HG03571 (cell line): ENCODE results near the gene ISG20.
"Not testable (repeated sequence)": the region's sequence is repeated elsewhere in the genome, so short reads cannot be mapped to it uniquely, and the experiment has no call there.

Source experiments
- ATAC-seq: cut with Tn5 transposase; IDR thresholded peaks from one replicate; pipeline ENCODE4 v1.9.1; 2021; ENCODE audit not compliant: unreplicated experiment

ISG20 gene

DNA sequence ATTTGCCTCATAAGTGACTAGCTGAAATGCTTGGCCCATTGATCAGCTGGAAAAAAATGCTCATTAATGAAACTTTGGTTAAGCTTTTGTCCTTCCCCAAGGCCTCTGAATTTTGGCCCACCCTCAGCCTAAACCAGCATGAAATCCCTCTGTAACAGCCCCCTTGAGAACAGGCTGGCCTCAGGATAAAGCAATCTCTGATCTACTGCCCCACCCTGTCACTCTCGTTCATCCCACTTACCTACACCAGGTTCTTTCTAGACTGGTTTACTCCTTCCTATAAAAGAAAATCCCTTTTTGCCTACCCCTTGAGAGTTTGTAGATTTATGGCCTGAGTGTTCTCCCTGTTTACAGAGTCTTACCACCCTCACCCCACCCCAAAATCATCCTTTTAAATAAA, 21.0 kb upstream of the ISG20 start:
- no peak for ATAC-seq

DNA sequence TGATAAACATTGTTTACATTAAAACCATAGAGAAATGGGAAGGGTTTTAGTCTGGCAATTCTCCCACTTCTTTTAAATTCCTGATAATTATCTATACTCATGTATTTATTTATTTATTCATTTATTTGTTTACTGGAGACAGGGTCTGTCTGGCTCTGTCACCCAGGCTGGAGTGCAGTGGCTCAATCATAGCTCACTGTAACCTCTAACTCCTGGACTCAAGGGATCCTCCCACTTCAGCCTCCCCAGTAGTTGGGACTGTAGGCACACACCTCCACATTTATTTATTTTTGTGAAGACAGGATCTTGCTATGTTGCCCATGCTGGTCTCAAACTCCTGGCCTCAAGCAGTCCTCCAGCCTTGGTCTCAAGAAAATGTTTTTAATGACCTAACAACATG, 20.1 kb upstream of the ISG20 start:
- no peak for ATAC-seq

DNA sequence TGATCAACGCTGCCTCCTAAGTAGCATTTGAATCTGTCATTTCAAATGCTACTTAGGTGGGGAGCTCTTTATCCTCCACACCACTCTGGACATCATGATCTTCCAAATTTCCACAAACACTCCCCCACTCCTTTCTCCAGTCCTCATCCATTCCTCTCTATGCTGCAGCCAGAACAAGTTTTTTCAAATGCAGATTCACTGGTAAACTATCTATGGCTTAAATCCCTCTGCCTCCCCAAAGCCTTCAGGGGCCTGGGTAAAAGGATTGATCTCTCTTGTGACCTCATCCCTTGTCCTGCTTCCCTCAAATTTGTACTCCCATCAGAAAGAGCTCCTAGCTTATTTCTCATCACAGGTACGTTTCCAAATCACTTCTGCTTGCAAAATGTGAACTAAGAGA, 19.0 kb upstream of the ISG20 start:
- no peak for ATAC-seq

DNA sequence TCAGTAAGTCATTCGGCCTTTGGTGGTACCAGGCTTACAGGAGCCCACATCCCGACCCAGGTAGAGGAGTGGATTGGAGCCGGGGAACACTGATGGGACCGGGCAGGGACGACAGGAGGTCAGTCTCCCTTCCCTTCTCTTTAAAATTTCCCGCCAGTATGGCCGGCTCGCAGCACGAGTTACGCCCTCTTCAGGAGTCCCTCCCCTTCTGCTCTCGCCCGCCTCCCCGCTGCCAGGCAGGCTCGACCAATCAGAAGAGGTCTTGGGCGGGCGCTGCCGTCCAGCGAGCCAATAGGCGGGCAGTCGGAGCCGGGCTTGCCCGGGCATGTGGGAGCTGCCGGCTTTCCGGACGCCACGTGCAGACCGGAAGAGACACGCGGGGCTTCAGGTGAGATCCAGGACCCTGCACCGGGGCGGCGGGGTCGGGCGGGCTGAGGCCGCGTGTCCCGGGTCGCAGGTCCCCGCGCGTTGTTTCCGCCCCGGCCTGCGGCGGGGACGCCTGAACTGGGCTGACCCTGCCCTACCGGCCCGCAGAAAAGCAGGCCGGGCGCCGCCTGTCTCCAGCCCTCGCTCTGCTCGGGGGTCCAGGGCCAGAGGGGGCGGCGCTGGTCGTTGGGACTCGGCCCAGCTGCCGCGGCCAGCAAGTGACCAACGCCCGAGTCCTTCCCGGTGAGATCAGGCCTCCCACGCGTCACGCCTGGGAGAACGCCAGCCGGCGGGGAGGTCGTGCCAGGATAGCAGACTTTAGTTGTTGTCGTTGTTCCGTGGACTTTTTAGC, 17.6 kb upstream of the ISG20 start, which contains the start of gene AEN:
Gene AEN, plus strand, starts transcription at position 346 of the 778 bp plus-strand sequence. CDS start 4,870 bp downstream, outside the sequence.
- ATAC-seq: peak; percentile 97

DNA sequence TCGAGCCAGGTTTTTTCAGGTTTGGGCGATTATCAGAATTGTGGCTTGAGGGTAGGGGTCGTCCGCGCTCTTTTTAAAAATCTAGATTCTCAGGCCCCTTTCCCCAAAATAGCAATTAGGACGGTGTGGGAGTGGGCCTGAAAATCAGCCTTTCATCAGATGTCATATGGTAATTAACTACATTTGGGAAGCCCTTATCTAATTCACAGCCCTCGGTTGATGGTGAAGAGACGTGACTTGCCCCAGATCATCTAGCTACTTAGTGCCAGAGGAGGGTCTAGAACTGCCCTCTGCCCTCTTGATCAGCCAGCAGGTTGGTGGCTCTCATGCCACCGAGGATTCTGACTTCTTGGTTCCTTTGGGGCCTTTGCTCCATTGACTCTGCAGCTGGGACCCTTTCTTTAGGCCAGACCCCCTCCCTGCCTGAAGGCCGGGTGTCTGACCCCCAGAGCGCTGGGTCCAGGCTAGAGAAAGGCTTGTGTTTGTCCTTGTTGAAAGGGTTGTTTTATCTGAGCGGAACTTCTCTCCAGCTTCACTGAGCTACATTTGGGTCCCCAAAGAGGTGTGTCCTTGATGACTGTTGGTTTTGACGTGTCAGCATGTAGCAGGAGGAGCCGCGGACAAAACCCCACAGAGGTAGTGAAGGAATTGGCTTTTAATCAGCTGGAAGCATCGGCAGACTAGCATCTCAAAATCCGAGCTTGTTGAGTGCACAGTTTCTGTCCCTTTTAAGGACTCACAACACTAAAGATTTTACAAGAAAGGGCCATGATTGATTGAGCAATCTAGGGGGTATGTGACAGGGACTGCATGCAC, 16.8 kb upstream of the ISG20 start:
- ATAC-seq: peak; percentile 23

DNA sequence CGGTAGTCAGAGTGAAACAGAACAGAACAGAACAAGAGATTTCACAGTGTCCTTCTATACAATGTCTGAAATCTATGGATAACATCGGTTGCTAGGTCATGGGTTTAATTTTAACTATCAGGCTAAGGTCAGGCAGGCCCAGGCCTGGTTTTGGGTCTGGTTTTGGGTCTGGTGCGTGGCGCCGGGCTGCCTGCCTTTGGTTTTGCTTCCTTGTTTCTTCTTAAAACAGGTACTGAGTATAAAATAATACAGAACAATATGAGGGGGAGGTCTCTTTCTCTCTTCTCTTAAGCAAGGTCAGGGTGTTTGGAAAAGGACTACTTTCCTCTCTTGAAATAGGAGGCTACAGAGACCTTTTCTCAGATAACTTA, 16.2 kb upstream of the ISG20 start:
- no peak for ATAC-seq

DNA sequence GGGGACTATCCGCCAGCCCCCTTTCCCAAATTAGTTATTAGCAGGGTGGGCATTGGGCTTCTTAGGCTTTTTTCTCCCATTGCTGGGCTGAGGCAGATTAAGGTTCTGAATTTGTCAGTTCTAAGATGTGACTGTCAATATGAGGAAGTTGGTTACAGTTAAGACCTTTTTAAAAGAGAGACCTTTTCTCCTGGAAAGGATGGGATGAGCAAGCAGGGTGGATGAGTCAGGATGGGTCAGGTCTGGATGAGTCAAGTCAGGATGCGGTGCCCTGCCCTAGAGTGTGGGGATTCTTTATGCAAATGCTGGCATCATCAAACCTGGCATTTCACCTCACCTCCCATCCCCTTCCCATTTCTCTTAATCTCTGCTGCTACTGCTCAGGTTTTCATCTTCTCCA, 15.8 kb upstream of the ISG20 start:
- no peak for ATAC-seq

DNA sequence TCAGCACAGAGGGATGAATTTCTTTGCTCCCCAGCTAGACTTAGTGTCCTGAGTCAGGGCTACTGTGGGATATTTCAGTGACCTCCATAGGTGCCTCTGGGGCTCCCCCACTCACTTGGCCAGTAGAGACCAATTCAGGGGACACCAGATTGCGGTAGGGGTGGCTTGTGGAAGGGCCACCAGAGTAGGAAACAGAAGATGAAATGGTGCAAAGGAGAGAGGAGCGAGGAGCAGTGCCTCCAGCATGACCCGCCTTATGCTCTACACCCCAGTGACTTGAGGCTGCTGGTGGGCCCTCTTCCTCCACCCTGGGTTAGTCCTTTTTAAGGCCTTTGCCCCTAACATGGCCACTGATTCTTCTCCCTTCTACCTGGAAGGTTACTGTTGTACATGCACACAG, 15.2 kb upstream of the ISG20 start:
- ATAC-seq: no peak

DNA sequence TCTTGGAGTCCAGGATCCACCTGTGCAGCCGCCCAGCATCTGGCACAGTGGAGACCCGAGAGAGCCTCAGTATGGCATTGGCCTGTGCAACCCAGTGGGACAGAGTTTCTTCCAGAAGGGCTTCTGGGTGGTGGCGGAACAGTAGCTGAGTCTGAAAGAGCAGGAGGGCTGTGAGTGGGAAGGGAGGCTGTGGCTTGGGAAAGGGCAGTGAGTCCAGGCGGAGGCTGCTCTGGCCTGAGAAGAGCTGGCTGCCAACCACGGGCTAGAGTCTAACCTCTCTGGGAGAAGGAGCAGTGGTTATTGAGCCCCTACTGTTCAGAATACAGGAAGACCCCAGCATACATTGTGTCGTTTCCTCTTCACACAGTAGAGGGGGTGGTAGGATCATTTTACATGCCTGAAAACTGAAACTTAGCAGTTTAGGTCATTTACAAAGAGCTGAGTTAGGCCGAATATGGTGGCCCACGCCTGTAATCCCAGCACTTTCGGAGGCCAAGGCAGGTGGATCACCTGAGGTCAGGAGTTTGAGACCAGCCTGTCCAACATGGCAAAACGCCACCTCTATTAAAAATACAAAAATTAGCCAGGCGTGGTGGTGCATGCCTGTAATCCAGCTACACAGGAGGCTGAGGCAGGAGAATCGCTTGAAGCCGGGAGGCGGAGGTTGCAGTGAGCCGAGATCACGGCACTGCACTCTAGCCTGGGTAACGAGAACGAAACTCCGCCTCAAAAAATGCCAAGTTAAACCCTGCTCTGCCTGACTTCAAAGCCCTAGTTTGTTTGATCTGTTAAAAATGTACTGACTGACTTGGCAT, 14.5 kb upstream of the ISG20 start:
- ATAC-seq: peak; percentile 29

DNA sequence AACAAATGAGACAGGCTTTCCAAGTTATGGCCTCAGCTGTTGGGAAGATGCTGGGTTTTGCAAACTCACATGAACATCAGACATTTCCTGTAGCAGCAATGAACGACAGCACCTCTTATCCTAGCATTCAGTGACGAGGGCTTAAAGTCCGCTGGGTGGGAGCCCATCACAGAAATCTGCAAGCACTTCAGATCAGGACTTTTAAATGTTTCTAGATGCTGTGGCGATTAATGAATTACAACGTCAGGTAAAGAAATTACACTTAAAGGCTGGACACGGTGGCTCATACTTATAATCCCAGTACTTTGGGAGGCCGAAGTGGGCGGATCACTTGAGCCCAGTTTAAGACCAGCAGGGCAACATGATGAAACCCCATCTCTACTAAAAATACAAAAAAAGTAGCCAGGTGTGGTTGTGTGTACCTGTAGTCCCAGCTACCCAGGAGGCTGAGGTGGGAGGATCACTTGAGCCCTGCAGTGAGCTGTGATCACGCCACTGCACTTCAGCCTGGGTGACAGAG, 13.8 kb upstream of the ISG20 start:
- no peak for ATAC-seq

DNA sequence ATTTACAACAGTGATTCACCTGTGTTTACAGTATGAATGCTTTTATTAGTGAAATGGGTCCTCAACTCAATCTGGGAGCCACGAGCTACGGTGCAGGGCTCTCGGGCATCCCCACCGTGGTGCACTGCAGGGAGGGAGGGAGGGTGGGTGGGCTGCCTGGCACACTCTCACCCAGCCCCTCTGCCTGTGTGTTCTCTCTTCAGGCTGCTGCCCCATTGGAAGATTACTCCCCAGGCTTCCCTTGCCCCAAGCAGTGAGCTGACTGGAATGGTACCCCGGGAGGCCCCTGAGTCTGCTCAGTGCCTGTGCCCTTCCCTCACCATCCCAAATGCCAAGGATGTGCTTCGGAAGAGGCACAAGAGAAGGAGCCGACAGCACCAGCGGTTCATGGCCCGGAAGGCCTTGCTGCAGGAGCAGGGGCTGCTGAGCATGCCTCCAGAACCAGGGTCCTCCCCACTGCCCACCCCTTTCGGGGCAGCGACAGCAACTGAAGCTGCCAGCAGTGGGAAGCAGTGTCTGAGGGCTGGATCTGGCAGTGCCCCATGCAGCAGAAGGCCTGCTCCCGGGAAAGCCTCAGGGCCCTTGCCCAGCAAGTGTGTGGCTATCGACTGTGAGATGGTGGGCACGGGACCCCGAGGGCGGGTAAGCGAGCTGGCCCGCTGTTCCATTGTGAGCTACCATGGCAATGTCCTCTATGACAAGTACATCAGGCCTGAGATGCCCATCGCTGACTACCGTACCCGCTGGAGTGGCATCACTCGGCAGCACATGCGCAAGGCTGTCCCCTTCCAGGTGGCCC, 12.7 kb upstream of the ISG20 start:
- no peak for ATAC-seq

DNA sequence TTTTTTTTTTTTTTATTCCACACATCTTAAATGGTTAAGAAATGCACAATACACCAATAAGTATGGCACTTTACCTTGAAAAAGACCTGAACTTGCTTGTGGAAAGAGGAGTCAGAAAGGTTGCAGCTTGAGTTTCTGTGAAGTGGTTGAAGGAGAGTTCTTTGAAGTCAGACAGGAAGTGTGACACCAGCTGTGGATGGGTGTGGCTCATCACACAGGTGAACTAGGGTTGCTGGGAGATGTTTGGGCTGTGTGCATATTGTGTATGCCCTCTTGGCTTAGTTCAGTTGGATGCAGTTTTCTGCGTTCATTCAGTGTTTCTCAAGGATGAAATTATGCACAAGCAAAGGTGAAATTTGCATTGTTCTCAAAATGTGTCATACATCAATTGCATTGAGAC, 11.4 kb upstream of the ISG20 start:
- no peak for ATAC-seq

DNA sequence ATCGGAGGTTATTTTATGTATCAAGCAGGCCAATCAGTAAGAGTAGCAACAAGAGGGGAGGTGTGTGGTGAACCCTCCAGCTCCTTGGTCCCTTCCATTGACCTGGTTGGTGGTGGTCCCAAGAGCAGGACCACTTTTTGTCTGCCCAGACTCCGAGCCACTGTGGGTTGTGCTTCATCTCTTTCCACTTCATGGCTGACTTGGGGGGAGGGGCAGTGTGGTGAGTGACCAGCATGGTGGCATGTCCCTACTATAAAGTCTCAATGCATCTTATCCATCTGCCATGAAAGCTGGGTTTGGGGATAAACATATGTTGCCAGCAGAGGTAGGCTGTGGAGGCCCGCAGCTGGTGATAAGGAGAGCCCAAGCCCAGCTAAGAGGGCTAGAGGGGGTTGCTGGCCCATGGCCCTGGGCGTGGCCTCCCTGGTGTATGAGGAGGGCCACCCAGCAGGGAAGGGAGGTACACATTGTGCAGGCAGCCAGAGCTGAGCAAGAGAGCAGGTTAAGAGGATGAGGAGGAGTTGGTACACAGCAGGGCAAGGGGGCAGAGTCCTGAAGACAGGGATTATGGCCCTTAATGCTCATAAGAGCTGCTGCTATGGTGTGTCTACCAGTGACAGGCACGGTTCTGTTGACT, 10.7 kb upstream of the ISG20 start:
- ATAC-seq: no peak

DNA sequence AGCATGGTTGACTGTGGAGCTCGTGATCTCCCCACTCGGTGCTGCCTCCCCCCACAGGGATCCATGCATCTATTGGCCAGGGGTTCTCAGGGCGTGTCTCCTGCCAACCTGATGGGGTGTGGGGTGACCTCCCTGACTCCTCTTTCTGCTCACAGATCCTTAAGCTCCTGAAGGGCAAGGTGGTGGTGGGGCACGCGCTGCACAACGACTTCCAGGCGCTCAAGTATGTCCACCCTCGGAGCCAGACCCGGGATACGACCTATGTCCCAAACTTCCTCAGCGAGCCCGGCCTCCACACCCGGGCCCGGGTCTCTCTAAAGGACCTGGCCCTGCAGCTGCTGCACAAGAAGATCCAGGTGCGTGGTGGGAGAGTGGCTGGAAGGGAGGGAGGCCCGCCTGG, 9.7 kb upstream of the ISG20 start:
- ATAC-seq: no peak

DNA sequence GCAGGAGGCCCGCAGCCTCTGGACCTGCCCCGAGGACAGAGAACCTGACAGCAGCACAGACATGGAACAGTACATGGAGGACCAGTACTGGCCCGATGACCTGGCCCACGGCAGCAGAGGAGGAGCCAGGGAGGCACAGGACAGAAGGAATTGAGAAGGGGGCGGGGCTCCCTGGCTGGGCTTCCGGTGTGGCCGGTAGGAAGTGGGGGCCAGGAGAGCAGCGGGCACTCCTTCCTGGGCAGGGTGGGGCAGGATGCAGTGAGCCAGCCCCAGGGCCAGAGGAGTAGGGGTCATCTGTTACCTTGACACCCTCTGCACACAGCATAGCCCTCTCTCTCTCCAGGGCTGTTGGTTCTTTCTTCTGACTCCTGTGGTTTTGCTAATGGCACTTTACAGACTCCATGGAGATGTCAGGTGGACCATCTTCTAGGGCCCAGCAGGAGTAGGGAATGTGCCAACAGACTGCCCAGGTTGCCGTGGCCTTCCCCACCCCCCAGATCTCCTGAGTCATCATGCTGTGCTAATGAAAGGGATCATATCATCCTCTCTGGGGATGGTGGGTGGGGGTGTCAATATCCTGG, 8.6 kb upstream of the ISG20 start:
- no peak for ATAC-seq

DNA sequence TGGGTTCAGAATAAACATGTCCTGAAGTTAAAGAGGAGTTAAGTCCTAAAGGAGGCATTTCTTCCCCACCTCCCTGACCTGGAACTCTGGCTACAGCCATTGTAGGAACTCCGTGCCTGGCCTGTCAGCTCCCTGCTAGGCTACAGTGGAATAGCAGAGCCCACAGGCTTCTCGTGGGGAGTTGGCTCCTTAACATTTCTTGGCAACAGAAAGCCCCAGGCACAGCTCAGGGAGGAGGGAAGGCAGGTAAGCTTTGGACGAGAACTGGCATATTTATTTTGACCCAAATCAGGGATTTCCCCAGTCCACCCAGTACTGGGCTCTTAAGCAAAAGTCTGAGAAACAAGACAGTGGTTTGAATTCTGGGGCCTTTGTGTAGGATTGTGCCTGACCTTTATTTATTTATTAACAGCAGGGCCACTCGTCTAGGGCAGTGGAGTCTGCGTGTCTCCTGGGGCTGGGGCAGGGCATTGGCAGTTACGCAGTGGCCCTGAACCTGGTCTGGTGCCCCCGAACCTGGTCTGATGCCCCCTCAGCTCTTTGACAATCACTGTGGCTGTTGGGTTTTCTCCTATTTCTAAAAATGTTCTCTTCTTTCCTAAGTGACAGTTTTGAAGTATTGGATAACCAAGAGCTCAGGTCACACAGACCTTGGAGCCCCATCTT, 7.9 kb upstream of the ISG20 start:
- ATAC-seq: no peak

DNA sequence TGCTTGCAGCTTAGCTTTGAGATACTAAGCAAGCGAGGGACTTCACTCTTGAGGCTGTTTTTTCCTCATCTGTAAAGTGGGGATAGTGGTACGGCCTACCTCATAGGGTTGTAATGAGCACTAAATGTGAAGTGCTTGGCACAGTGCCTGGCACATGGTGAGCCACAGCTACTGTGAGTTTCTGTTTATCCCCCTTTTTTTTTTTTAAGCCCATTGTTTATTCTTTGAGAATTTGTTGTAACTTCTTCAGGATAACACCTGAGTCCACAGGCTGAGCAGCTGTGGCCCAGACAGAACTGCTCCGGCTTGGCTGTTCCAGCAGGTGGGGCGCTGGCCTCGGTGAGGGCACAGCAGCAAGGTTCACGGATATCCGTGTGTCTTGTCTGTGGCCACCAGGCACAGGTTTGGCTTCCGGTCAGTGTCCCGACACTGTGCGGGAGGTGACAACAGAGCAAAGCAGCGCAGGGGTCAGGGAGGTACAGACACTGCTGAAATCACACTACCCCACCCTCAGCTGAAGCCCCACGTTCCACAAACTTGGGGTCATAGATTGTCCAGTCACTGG, 7.3 kb upstream of the ISG20 start:
- no peak for ATAC-seq

DNA sequence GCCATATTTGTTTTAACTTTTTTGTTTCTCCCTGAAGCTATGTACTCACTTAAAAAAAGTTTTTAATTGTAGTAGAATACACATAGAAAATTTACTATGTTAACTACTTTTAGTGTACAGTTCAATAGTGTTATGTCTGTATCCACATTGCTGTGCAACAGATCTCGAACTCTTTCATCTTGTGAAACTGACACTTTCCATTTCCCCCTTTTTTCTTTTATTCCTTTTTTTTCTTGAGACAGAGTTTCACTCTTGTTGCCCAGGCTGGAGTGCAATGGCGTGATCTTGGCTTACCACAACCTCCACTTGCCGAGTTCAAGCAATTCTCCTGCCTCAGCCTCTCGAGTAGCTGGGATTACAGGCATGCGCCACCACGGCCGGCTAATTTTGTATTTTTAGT, 6.0 kb upstream of the ISG20 start:
- not testable (repeated sequence) for ATAC-seq

DNA sequence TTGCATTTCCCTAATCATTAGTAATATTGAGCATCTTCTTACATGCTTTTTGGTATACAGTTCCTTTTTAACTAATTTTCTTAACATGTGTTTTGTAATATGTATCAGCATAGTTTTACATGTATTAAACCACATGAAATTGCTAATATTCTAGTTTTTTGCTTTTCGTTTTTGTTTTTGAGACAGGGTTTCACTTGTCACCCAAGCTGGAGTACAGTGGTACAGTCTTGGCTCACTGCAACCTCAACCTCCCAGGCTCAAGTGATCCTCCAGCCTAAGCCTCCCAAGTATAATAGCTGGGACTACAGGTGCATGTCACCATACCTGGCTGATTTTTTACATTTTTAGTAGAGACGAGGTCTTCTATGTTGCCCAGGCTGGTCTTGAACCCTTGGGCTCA, 4.4 kb upstream of the ISG20 start:
- ATAC-seq: no peak
